HG03039 (cell line): Measurements from ENCODE around the gene FUT8.

Experiments used
- ATAC-seq: cut with Tn5 transposase; IDR thresholded peaks from one replicate; pipeline ENCODE4 v1.9.1; 2021; ENCODE audit warnings: mild to moderate bottlenecking, moderate library complexity; ENCODE audit not compliant: unreplicated experiment

The FUT8 gene

DNA sequence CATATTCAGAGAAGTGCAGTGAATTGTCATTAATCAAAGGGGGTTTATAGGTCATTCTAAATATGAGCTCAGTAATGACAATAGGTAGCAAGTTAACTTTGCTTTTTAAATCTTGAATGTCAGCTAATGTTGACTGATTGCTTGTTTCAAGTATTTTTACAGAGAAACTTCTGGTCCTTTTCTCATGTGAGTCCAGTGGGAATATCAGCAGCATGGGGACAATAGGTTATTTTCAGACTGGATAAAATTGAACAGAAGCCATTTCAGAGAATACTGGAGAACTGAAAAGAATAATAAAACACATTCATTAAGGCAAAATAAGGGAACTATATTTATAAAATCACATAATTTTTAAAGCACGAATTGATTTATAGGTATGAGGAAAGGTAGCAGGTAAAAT lies 78.7 kb downstream of the FUT8 start:
- no peak for ATAC-seq

DNA sequence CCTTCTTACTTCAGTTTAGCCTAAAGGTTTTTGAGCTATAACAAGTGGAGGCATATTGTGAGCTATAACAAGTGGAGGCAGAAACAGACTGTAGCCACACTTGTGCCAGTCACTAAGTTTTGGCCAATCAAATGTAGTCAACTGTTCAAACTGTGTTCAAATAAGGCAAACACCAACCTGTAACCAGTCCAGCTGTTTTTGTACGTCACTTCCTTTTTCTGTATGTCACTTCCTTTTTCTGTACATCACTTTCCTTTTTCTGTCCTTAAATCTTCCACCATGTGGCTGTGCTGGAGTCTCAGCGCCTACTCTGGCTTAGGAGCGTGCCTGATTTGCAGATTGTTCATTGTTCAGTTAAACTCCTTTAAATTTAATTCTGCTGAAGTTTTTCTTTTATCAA lies 79.7 kb downstream of the FUT8 start:
- ATAC-seq, result no peak

DNA sequence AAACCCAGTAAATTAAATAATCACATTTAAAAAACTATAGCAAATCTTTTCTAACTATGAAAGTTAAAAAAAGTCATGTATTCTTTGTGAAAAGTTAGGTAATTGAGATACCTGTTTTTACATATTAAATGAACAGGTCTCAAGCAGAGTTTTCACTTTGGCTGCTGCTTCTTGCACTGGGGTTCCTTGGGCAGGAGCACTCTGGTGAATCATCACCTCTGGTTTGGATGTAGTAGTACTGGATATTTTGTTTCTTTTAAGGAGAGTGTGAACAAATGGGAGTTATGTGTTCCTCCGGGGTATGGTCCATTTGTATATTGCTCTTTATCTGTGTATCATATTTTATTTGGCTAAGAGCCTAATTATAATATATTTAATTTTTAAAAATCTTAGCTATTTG lies 82.7 kb downstream of the FUT8 start:
- ATAC-seq, result no peak

DNA sequence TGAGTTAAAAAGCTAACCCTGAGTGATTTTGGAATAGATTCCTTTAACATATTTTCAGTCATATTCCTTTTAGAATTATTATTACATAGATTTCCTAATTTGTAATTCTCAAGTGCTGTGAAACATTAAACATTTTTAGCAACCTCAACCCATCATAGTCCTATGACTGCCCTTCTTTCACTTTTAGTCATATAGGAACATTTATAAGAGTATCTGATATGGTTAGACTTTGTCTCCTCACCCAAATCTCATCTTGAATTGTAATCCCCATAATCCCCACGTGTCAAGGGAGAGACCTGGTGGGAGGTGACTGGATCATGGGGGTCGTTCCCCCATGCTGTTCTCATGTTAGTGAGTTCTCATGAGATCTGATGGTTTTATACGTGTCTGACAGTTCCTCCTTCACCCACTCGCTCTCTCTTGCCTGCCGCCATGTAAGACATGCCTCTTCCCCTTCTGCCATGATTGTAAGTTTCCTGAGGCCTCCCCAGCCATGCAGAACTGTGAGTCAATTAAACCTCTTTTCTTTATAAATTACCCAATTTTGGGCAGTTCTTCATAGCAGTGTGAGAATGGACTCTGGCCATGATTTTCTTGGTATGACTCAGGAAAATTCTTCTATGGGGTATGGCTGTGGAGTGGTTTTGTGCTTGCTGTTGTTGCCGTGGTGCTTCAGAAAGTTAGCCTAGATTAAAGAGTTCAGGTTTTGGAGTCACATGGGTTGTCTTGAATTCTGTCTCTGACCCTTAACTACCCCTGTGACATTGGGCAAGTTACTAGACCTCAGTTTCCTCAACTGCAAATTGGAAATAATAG lies 83.9 kb downstream of the FUT8 start:
- ATAC-seq, result no peak

DNA sequence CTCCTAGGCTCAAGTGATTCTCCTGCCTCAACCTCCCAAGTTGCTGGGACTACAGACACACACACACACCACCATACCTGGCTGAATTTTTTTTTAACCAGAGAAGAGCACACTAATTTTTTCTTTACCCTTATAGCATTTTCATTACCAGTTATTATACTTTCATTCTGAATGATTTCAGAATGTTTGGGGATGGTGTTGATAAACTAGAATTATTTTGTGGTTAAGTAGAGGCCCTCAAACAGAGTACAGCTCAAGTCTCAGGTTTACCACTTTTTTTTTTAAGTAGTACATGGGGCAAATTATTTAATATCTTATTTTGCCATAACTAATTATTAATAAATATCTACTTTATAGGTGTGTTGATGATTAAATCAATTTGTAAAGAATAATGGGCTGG lies 86.6 kb downstream of the FUT8 start:
- no peak for ATAC-seq

DNA sequence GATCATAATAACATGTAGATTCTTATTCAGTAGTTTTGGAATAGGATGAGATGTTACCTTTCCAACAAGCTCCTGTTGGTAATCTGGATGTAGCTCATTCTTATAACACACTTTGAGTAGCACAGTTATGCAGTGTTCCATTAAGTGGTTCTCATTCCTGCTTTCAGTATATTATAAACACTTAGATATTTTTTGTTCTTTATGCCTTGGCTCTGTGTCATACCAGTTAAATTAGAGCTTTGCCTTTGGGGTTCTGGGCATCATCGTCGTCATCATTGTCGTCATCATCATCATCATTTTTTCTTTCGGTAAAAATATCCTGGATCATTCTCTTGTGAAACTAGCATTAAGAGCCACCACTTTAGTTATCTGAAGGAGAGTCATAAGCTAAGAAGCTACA lies 87.5 kb downstream of the FUT8 start:
- ATAC-seq, result no peak

DNA sequence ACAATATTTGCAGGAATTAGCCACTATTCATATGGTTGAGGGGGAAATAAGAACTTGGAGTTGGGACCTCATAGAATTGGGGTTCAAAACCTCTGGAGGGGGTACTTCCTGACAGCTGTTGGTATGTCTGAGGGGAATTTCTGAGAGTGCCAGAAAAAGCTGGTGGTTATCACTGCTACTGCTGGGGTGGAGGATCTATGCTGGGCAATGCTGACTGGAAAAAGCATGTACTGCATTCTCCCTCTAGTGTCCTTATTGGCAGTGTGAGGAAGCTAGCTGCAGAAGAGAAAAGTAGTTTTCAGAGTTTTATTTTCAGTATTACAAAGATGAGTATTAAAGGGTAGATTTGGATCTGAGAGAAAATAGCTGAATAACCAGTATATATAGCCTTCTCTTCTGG lies 88.8 kb downstream of the FUT8 start:
- no peak for ATAC-seq

DNA sequence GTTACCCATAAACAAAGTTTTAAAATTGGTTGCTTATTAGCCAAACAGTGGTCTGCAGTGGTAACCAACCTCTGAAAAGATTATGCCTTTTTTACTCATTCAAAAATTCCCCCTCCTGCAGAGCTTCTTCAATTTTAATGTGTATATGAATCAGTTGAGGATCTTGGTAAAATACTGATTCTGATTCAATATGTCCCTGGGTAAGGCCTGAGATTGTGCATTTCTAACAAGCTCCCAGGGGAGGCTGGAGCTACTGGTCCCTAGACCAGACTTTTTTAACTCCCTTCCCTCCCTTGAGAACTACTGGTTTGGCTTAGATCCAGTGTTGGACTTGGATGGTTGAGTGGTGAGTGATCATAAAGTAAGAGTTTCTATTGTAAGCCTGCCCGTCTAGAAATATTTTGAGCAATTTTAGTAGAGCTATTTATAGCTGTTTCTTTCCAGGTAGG lies 90.2 kb downstream of the FUT8 start:
- no peak for ATAC-seq

DNA sequence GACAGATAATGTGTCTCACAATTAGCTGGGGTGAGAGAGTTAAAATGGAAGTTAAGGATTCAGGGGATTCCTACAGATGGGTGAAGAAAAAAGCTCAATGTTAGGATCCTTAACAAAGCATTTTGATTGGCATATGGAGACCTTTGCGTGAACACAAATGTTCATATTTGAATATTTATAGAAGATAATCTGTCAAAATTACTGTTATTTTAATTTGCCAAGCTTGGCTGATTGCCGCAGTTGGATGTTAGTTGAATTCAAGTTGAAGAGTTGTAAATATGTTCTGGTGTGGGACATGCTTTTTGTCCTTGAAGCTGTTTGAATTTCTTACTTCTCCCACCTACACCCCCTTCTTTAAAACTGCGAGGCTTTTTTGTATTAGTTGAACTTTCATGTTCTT lies 91.2 kb downstream of the FUT8 start:
- ATAC-seq, result no peak

DNA sequence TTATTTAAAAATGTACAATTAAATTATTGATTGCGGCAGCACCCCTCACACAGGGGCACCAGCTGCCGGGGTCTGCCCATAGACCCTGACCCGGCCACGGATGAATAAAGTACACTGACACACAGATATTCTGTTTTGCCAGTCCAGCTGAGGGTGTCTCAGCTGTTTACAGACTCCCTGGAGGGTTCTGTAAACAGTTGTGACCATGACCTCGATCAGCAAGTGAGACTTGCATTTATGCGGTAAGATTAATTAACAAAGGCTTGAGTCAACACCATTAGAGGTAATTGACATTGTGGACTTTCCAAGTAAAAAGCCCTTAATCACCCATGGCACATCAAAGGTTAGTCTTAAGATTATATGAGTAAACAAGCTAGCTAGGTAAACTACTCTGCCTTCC lies 94.3 kb downstream of the FUT8 start:
- ATAC-seq, result no peak

DNA sequence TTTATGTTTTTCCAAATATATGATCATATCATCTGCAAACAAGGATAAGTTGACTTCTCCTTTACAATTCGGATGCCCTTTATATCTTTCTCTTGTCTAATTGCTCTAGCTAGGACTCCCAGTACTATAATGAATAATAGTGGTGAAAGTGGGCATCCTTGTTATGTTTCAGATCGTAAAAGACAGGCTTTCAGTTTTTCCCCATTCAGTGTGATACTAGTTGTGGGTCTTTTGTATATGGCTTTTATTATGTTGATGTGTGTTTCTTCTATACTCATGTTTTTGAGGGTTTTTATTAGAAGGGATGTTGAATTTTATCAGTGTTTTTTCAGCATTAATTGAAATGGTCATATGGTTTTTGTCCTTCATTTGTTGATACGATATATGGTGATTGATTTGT lies 97.3 kb downstream of the FUT8 start:
- ATAC-seq, result no peak

DNA sequence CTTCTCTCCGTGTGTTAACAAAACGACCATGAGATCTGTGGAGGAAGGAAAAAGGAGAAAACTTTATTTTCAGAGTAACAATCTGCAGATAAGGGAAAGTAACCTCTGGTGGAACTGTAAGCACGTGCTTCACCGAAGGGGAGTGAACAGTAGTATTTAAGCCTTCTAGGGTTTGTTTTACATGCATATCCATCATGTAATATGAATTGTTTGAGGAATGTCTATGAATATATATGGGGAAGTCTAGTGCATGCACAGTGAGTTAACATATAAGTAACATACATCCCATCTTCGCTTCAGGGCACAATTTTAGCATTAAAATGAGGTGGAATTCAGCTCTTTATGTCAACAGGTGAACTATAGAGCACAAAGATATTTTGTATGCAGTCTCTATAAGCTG lies 101.1 kb downstream of the FUT8 start:
- no peak for ATAC-seq

DNA sequence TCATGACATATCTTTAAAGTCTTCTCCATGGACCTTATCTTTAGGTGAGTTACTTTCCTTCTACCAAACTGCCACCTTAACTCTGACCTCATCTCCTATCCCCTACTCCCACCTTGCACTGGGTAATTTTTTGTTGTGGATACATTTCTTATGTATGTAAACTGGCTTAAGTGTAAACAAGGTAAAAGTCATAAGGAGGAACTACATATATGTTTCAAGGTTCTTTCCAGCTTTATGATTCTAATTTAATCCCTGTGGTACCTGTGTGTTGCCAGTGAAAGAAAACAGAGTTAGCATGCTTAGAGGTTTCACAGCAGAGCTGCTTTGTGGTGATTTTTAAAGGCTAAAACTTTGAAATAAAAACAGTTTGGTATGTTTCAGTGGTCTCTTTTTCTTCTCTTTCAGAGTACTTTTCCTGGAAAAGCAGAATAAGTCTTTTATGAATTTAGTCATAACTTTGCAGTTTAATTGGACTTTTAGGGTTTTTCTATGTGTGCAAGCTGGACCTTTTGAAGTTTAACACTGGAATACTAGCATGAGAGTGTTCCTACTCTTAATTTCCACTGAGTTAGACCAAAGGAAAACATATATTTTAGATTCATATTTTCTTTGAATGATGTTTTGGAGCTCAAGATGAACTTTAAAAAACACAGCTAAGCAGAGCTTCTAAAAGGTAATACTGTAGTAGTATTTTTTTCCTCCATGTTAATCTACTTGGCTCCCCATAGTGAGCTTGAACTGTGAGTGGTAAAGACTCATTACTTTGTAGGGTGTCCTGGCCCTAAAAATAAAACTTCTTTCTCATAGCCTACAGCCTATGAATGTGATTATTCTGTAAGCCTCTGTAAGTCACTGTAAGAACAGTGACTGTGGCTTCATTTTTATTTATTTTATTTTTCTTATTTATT lies 105.4 kb downstream of the FUT8 start:
- ATAC-seq, result no peak

DNA sequence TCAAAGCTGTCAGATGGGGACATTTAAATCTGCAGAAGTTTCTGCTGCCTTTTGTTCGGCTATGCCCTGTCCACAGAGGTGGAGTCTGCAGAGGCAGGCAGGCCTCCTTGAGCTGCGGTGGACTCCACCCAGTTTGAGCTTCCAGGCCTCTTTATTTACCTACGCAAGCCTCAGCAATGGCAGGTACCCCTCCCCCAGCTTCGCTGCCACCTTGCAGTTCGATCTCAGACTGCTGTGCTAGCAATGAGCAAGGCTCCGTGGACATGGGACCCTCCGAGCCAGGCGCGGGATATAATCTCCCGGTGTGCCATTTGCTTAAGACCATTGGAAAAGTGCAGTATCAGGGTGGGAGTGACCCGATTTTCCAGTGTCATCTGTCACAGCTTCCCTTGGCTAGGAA lies 115.5 kb downstream of the FUT8 start:
- ATAC-seq, result no peak

DNA sequence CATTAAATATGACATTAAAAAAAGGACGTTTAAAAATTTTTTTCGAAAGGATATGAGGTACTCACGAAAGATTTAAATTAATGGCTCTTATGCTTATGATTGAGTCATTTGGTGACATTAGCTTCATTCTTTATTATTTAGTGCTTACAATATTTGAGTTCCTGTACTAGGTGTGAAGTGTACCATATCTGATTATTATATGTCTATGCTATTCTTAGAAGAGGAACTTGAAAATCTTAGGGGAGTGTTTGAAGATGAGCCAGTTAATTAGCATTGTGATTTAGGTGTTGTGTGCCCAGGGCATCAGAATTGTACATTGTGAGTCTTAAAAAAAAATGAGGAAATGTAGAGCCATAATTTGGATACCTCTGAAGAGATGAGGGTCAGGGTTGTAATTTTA lies 118.6 kb downstream of the FUT8 start:
- ATAC-seq, result no peak

DNA sequence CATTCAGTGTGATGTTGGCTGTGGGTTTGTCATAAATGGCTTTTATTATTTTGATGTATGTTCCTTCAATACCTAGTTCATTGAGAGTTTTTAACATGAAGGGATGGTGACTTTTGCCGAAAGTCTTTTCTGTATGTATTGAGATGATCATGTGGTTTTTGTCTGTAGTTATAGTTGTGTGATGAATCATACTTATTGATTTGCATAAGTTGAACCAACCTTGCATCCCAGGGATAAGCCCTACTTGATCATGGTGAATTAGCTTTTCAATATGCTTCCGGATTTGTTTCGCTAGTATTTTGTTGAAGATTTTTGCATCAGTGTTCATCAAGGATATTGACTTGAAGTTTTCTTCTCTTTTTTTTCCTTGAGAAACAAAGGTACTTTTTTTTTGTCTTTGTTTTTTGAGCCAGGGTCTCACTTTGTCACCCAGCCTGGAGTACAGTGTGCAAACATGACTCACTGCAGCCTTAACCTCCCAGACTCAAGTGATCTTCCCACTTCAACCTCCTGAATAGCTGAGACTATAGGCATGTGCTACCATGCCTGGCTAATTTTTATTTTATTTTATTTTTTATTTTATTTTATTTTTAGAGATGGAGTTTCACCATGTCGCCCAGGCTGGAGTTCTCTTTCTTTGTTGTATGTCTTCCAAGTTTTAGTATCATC lies 121.3 kb downstream of the FUT8 start:
- no peak for ATAC-seq

DNA sequence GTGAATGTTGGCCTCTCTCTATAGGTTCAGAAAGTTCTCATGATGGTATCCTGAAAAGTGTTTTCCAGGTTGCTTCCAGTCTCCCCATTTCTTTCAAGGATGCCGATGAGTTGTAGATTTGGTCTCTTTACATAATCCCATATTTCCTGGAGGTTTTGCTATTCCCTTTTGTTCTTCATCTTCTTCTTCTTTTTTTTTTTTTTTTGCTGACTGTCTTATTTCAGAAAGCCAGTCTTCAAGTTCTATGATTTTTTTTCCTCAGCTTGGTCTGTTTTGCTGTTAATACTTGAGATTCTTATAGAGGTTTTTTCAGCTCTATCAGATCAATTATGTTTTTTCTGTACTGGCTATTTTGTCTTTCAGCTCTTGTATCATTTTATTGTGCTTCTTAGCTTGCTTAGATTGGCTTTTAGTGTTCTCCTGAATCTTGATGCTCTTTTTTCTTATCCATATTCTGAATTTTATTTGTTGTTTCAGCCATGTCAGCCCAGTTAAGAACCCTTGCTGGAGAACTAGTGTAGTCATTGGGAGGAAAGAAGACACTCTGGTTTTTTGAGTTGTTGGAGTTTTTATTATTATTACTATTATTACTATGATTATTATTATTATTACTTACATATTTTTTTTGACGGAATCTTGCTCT lies 124.4 kb downstream of the FUT8 start:
- no peak for ATAC-seq

DNA sequence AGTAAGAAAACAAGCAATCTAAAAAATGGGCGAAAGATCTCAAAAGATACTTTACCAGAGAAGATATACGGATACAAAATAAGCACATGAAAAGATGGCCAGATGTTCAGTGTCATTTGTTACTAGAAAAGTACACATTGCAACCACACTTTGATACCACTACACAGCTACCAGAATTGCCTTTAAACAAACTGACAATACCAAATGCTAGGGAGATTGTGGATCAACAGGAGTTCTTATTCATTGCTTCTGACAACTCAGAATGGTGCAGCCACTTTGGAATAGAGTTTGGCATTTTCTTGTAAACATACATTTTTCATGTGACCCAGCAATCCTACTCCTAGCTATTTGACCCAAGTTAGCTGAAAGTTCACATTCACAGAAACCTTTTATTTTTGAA lies 136.3 kb downstream of the FUT8 start:
- ATAC-seq, result no peak

DNA sequence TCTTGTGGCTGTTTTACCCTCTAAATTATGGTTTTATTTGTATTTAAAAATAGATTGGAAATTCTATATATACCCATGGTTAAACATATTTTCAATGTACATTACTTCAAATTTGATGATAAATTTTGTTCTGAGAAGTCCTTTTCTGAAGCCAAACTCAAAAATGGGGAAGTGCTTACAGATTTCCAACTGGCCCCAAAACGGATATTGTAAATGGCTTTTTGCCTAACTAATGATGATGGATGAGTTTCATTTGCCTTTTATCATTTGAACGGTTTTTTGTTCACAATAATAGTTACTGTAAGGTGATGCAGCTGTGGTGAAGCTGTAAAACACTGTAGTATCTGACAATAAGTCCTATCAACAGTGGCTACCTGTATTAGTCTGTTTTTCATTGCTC lies 136.9 kb downstream of the FUT8 start:
- no peak for ATAC-seq

DNA sequence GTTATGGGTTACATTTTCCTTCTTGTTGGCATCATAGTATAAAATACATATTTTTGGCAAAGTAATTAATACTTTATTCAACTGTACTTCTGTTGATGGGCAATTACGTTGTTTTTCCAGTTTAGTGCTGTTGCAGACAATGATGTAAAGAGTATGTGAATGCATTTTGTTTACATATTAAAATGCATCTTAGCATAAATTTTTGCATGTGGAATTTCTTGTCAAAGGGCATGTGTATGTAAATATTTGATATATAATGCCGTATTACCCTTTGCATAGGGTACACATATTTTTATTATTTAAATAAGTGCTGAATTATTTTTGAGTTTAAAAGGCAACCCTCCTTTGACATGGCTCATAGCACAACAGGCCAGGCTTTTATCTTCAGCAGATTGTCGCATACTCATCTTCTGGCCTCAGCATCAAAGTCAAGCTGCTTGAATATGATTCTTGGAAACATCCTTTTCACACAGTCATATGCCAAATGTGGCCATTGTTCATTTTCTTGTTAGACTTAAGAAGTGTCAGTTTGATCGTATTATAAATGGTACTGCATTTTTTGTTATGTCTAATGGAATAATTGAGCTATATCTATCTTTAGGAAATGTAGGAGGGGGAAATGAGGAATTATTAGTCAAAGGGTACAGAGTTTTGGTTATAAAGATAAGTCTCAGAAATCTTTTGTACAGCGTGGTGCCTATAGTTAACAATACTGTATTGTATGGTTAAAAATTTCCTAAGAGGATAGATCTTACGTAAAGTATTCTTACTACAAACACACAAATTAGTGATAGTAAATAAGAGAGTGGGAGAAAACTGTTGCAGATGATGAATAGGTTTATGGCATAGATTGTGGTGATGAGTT lies 138.5 kb downstream of the FUT8 start:
- no peak for ATAC-seq
